Right renal cortex interstitium (tissue), 3 donors: ENCODE data around the gene WT1. TPM values are rescaled to one million over a fixed set of nuclear protein-coding genes. Genes with fewer than 3 reads are reported as not detected.
"Not testable (repeated sequence)": the region's sequence is repeated elsewhere in the genome, so short reads cannot be mapped to it uniquely, and the experiment has no call there.

Source experiments
- DNase-seq, 3 donors: peaks; one replicate each; pipeline ENCODE4 v3.0.0-alpha.2; 2013; ENCODE audit warnings: low read depth in 3 of 3, low spot score in 2 of 3
- polyA plus RNA-seq, 3 donors: library from polyadenylated mRNA; unstranded; fragments of 120-200 nt; gene quantifications; one replicate each; pipeline ENCODE4 v1.2.1, GENCODE V29; 2013; ENCODE audit not compliant: insufficient read length in 3 of 3

WT1 gene
- 100 to 1,000 TPM; 230 to 253 (median 232) TPM for polyA plus RNA-seq

- DNase-seq, result peak in 2 of 3 donors; percentile 77 to 83
These were observed at the start of gene WT1 for GRCh38 chr11:32435511-32435941. Gene WT1, minus strand, starts transcription at chr11:32435539.

- no peak for DNase-seq
These were observed 44.0 kb upstream of the WT1 start for GRCh38 chr11:32479291-32479690.

- DNase-seq, result peak in 1 of 3 donors; percentile 31
These were observed 43.0 kb upstream of the WT1 start for GRCh38 chr11:32478277-32478731.

GRCh38 chr11:32473282-32473909 is 38.1 kb upstream of the WT1 start:
- DNase-seq, result no peak

GRCh38 chr11:32472226-32472625 is 36.9 kb upstream of the WT1 start:
- DNase-seq, result no peak

GRCh38 chr11:32471544-32471943 is 36.2 kb upstream of the WT1 start:
- not testable (repeated sequence) for DNase-seq

- DNase-seq, result no peak
These were observed 34.5 kb upstream of the WT1 start for GRCh38 chr11:32469791-32470190.

GRCh38 chr11:32466279-32466915 is 31.1 kb upstream of the WT1 start:
- no peak for DNase-seq

- DNase-seq, result no peak
These were observed 28.7 kb upstream of the WT1 start for GRCh38 chr11:32464078-32464477.

GRCh38 chr11:32462011-32462690 is 26.8 kb upstream of the WT1 start:
- no peak for DNase-seq

GRCh38 chr11:32456864-32457263 is 21.5 kb upstream of the WT1 start:
- no peak for DNase-seq

GRCh38 chr11:32454993-32455392 is 19.7 kb upstream of the WT1 start:
- DNase-seq, result no peak

- no peak for DNase-seq
These were observed 16.5 kb upstream of the WT1 start for GRCh38 chr11:32451808-32452207.

GRCh38 chr11:32450372-32450771 is 15.0 kb upstream of the WT1 start:
- no peak for DNase-seq

GRCh38 chr11:32448232-32448631 is 12.9 kb upstream of the WT1 start:
- DNase-seq, result no peak

- no peak for DNase-seq
These were observed 11.9 kb upstream of the WT1 start for GRCh38 chr11:32447252-32447651.

GRCh38 chr11:32446227-32446626 is 10.9 kb upstream of the WT1 start:
- no peak for DNase-seq

- DNase-seq, result no peak
These were observed 8.8 kb upstream of the WT1 start for GRCh38 chr11:32444186-32444585.

GRCh38 chr11:32440916-32441315 is 5.6 kb upstream of the WT1 start:
- no peak for DNase-seq

- no peak for DNase-seq
These were observed 5.1 kb upstream of the WT1 start for GRCh38 chr11:32440312-32440908.

- DNase-seq, result no peak
These were observed 4.3 kb upstream of the WT1 start for GRCh38 chr11:32439501-32440210.
